ENCODE results near the gene STAG3. TPM values are rescaled to one million over a fixed set of nuclear protein-coding genes. Genes with fewer than 3 reads are reported as not detected.

Gene STAG3
- total RNA-seq, 4 donors from 2014 or later, result 0.13 to 5.5 TPM; not detected in 2

DNA sequence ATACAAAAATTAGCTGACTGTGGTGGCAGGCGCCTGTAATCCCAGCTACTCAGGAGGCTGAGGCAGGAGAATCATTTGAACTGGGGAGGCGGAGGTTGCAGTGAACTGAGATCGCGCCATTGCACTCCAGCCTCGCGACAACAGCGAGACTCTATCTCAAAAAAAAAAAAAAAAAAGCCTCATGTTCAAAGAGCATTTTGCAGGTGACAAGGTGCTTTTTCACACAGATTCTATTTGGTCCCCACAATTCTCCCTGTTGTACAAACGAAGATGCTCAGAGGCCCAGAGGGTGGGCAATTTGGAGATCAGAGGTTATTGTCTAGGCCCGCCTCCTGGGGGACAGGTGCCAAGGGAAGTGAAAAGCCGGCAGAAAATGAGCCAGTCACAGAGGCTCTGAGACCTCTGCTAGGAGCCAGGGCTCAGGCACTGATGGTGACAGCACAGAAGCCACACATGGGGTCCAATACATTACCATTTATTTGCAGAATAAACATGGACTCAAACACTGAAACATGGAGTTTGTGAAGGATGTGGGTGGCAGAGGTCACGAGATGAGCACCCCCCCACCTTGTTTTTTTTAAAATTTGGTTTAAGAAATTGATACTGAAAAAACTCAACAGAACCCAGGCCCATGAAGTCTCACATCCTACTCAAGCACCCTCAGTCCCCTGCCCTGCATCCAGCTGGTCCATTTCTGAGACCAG is 8.4 kb upstream of the STAG3 start:
- TF ChIP-seq, protein P1, sequence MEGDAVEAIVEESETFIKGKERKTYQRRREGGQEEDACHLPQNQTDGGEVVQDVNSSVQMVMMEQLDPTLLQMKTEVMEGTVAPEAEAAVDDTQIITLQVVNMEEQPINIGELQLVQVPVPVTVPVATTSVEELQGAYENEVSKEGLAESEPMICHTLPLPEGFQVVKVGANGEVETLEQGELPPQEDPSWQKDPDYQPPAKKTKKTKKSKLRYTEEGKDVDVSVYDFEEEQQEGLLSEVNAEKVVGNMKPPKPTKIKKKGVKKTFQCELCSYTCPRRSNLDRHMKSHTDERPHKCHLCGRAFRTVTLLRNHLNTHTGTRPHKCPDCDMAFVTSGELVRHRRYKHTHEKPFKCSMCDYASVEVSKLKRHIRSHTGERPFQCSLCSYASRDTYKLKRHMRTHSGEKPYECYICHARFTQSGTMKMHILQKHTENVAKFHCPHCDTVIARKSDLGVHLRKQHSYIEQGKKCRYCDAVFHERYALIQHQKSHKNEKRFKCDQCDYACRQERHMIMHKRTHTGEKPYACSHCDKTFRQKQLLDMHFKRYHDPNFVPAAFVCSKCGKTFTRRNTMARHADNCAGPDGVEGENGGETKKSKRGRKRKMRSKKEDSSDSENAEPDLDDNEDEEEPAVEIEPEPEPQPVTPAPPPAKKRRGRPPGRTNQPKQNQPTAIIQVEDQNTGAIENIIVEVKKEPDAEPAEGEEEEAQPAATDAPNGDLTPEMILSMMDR (IDR thresholded peaks at IDR 0.05 in 4 of 5, conservative IDR thresholded peaks at IDR 0.05 in 1 of 5), result no peak
- TF ChIP-seq POLR2A (IDR thresholded peaks at IDR 0.05), result no peak
- in situ Hi-C loops (cut with MboI; ENCODE audit: low sequenced_read_pairs in 4 of 4) (loop anchor here in 1 of 4 donors (25.0 kb wide), 1 partner anchor 168 kb away; no protein-coding TSS in a partner anchor), intact Hi-C loops (cut with DNase I; ENCODE audit: low total_unique reads) (no loop called here)
- no peaks in the 10 kb centered on the region for H3K36me3 ChIP-seq
- H3K9me3 ChIP-seq, result no peaks in the 10 kb centered on the region
- H3K4me1 ChIP-seq, result peaks cover 2 to 9% of the 10 kb centered on the region in 2 donors
- no peak for ATAC-seq
- H3K27me3 ChIP-seq, result peaks cover 12 to 48% (median 46%) of the 10 kb centered on the region in 3 donors
- H3K27ac ChIP-seq, result peak overlapping the region in 2 of 4 donors; percentile 49 to 59
- H3K4me3 ChIP-seq, result no peak overlapping the region
- DNase-seq, result no peak

DNA sequence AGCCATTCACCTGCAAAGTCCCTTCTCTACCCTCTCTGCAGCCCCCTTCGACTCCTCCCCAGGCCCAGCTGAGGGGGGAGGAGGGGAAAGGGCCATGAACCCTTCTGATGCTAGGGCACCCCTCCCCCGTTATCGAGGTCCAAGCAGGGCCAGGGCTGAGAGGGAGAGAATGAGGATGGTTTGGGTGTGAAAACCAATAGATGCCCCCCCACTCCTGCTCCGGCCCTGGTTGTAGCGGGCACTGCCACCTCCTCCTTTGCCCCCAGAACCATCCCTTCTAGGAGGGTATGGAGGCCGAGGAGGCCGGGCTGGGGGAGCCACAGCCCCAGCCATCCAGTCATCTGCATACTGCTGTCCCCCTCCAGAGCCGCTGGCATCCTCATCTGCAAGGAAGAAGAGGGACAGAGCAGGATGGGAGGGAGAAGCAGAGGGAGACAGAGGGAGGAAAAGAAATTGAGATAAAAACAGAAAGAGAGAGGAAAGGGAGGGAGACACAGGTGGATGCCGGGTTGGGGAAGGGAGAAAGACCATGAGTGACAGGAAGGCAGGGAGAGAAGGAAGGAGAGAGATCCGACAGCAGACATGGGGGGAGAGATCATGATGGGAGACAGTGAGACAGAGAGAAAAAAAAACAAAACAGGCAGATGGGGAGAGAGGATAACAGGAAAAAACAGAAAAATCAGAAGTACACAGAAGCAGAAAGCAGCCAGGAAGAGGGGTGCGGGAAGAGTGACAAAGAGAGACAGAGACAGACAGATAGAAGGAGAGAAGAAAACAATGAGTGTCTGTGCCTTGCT is 7.4 kb upstream of the STAG3 start:
- no peak overlapping the region for H3K4me3 ChIP-seq
- in situ Hi-C loops (cut with MboI; ENCODE audit: low sequenced_read_pairs in 4 of 4), result loop anchor here in 1 of 4 donors (25.0 kb wide), 1 partner anchor 167 kb away; no protein-coding TSS in a partner anchor
- H3K4me1 ChIP-seq, result peaks cover 2 to 9% of the 10 kb centered on the region in 2 donors
- H3K36me3 ChIP-seq, result no peaks in the 10 kb centered on the region
- ATAC-seq (no peak), DNase-seq (no peak)
- no peaks in the 10 kb centered on the region for H3K9me3 ChIP-seq
- intact Hi-C loops (cut with DNase I; ENCODE audit: low total_unique reads), result no loop called here
- no peak for TF ChIP-seq POLR2A (IDR thresholded peaks at IDR 0.05)
- TF ChIP-seq, protein P1 (IDR thresholded peaks at IDR 0.05 in 4 of 5, conservative IDR thresholded peaks at IDR 0.05 in 1 of 5), result no peak
- peaks cover 12 to 48% (median 46%) of the 10 kb centered on the region in 3 donors for H3K27me3 ChIP-seq
- no peak overlapping the region for H3K27ac ChIP-seq

DNA sequence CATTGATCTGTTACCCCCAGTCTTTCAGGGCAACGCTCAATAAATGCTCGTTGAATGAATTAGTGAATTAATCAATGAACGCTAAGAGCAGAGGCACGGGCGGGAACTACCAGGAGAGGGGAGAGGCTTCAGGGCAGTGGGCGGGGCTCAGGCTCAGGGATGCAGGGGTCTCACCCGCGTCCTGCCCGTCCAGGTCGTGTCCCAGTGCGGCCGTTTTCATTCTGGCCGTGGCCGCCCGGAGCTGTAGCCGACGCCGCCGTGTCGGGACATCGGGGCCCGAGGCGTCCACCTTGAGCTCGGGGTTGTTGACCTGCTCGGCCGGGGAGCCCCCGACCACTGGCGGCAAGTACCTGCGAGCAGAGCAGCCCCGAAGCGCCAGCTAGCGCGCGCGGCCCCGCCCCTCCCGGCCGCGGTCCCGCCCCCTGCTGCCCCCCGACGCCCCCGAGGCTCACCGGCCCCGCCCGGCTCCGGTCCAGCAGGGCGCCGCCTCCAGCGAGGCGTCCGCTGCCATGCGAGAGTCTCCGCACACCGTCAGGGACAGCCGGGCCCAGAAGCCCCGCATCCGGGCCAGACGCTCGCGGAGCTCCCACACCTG is 6.5 kb upstream of the STAG3 start:
- no peak for TF ChIP-seq POLR2A (IDR thresholded peaks at IDR 0.05)
- Histone ChIP-seq H3K27me3 (peaks cover 12 to 48% (median 46%) of the 10 kb centered on the region in 3 donors), H3K36me3 (no peaks in the 10 kb centered on the region), H3K4me1 (peaks cover 2 to 9% of the 10 kb centered on the region in 2 donors), H3K9me3 (no peaks in the 10 kb centered on the region), H3K4me3 (peak overlapping the region in 2 of 4 donors; percentile 7 to 8), H3K27ac (no peak overlapping the region)
- DNase-seq, result no peak
- intact Hi-C loops (cut with DNase I; ENCODE audit: low total_unique reads) (no loop called here), in situ Hi-C loops (cut with MboI; ENCODE audit: low sequenced_read_pairs in 4 of 4) (loop anchor here in 1 of 4 donors (25.0 kb wide), 1 partner anchor 166 kb away; no protein-coding TSS in a partner anchor)
- ATAC-seq, result no peak

DNA sequence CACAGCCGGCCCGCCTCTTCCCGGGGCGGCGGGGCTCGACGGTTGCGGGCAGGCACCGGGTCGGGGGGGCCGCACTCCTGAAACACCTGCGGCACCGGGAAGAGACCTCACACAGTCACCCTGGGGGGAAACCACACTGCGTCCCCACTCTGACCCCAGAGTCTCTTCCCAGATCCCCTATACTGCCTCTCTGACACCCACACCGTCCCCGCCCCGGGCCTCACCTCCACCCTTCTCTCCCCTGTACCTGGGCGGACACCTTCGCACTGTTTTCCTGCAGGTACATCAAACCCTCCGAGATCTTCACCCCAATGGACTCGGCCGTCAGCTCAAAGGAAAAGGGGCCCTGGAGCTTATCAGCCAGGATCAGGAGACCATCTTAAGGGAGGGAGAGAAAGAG is 5.9 kb upstream of the STAG3 start:
- H3K4me3 ChIP-seq, result peak overlapping the region in 2 of 4 donors; percentile 7 to 8
- DNase-seq (no peak), ATAC-seq (no peak)
- H3K9me3 ChIP-seq, result no peaks in the 10 kb centered on the region
- peaks cover 2 to 11% of the 10 kb centered on the region in 2 donors for H3K4me1 ChIP-seq
- peaks cover 12 to 44% (median 42%) of the 10 kb centered on the region in 3 donors for H3K27me3 ChIP-seq
- in situ Hi-C loops (cut with MboI; ENCODE audit: low sequenced_read_pairs in 4 of 4) (loop anchor here in 1 of 4 donors (25.0 kb wide), 1 partner anchor 165 kb away; no protein-coding TSS in a partner anchor), intact Hi-C loops (cut with DNase I; ENCODE audit: low total_unique reads) (no loop called here)
- TF ChIP-seq POLR2A (IDR thresholded peaks at IDR 0.05), result no peak
- TF ChIP-seq, protein P1 (IDR thresholded peaks at IDR 0.05 in 4 of 5, conservative IDR thresholded peaks at IDR 0.05 in 1 of 5), result no peak
- no peak overlapping the region for H3K27ac ChIP-seq
- no peaks in the 10 kb centered on the region for H3K36me3 ChIP-seq

Data from gastrocnemius medialis (tissue), 4 donors.